ENCODE results near the gene GPC3. TPM values are rescaled to one million over a fixed set of nuclear protein-coding genes. Genes with fewer than 3 reads are reported as not detected.

GPC3 gene
- total RNA-seq, 1 experiment from 2014 or later, result 32.4 TPM

GRCh38 chrX:133933316-133933715 is 52.1 kb downstream of the GPC3 start:
- Mint-ChIP-seq H3K4me3 (no peak overlapping the region), H3K9me3 (no peaks in the 10 kb centered on the region), H3K27ac (no peak overlapping the region), H3K4me1 (0 out of 2 replicates have a peak, but pooled peaks cover 8% of the 10 kb centered on the region), H3K27me3 (ENCODE audit: low read depth) (no peaks in the 10 kb centered on the region), H3K36me3 (no peaks in the 10 kb centered on the region)
- no peak for ATAC-seq
- TF ChIP-seq E2F1 (CRISPR knock-in tag; IDR thresholded peaks at IDR 0.05) (no peak), GABPB1 (CRISPR knock-in tag; IDR thresholded peaks at IDR 0.05) (no peak), MXD4 (CRISPR knock-in tag; IDR thresholded peaks at IDR 0.05; ENCODE audit: borderline replicate concordance) (no peak), TP53 (CRISPR knock-in tag; IDR thresholded peaks at IDR 0.05) (no peak), NR2C2 (CRISPR knock-in tag; IDR thresholded peaks at IDR 0.05) (no peak), GRHL2 (CRISPR knock-in tag; IDR thresholded peaks at IDR 0.05; ENCODE audit: insufficient replicate concordance, severe bottlenecking) (no peak), OVOL2 (CRISPR knock-in tag; IDR thresholded peaks at IDR 0.05; ENCODE audit: borderline replicate concordance) (no peak), RORB (CRISPR knock-in tag; IDR thresholded peaks at IDR 0.05) (no peak), NR3C1 (CRISPR knock-in tag; conservative IDR thresholded peaks at IDR 0.05; ENCODE audit: low read depth) (no peak), MLX (CRISPR knock-in tag; IDR thresholded peaks at IDR 0.05) (no peak), AFF4 (CRISPR knock-in tag; IDR thresholded peaks at IDR 0.05; ENCODE audit: borderline replicate concordance) (no peak)
- ChIA-PET CTCF (interaction anchor here (1.5 kb wide), 1 partner anchor 94 kb away, joined by 3 read pairs; no protein-coding TSS in a partner anchor), POLR2A (no interaction called here)
- no peak for DNase-seq (ENCODE audit: low spot score)

GRCh38 chrX:133929836-133930464 is 55.4 kb downstream of the GPC3 start:
- CTCF ChIA-PET, result no interaction called here
- no peak for DNase-seq (ENCODE audit: low spot score)
- Mint-ChIP-seq H3K27ac (no peak overlapping the region), H3K36me3 (no peaks in the 10 kb centered on the region), H3K4me3 (no peak overlapping the region), H3K4me1 (peaks cover 24% of the 10 kb centered on the region), H3K27me3 (ENCODE audit: low read depth) (peaks cover 1% of the 10 kb centered on the region; the same call in 1 of the 2 replicates), H3K9me3 (no peaks in the 10 kb centered on the region)
- TF ChIP-seq FOXK1 (CRISPR knock-in tag; IDR thresholded peaks at IDR 0.05), result no peak
- no peak for TF ChIP-seq PRDM15 (CRISPR knock-in tag; IDR thresholded peaks at IDR 0.05)
- TF ChIP-seq E2F5 (CRISPR knock-in tag; IDR thresholded peaks at IDR 0.05), result no peak
- TF ChIP-seq AR (CRISPR knock-in tag; IDR thresholded peaks at IDR 0.05), result no peak
- TF ChIP-seq ATF1 (CRISPR knock-in tag; IDR thresholded peaks at IDR 0.05), result no peak
- no peak for TF ChIP-seq FOXJ3 (CRISPR knock-in tag; IDR thresholded peaks at IDR 0.05; ENCODE audit: borderline replicate concordance)
- TF ChIP-seq IRF1 (CRISPR knock-in tag; IDR thresholded peaks at IDR 0.05), result no peak
- no peak for TF ChIP-seq ESRRA (CRISPR knock-in tag; IDR thresholded peaks at IDR 0.05; ENCODE audit: borderline replicate concordance)
- no peak for ATAC-seq
- POLR2A ChIA-PET, result no interaction called here
